ENCODE results near the gene UBL7.
A peak's percentile ranks its signal among the peaks of the same experiment; 100 is the strongest.

Gene UBL7

GRCh38 chr15:74408385-74408784, 52.6 kb downstream of the UBL7 start:
- DNase-seq (ENCODE audit: low spot score) = no peak

- peak; percentile 91 for DNase-seq (ENCODE audit: low spot score)
These were observed 53.8 kb downstream of the UBL7 start for GRCh38 chr15:74406992-74407705.

DNA sequence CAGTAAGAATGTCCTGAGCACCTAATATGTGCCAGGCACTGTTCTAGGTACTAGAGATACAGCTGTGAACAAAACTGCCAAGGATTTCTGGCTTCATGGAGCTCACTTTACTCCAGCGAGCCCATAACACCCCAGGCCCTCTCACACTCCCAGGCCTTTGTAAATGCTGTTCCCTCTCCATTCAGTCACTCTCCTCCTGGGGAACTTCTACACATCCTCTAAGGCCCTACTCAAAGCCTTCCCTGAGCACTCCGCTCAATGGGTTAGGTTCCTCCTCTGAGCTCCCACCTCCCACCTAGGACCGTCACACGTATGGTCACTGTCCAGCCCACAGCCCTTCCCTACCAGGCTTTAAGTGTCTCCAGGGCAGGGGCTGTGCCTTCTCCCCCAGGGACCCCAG, 54.4 kb downstream of the UBL7 start:
- no peak for DNase-seq (ENCODE audit: low spot score)

- DNase-seq (ENCODE audit: low spot score) = no peak
These were observed 55.1 kb downstream of the UBL7 start for GRCh38 chr15:74405823-74406222.

GRCh38 chr15:74403991-74404563, 56.9 kb downstream of the UBL7 start:
- DNase-seq (ENCODE audit: low spot score) = no peak

DNA sequence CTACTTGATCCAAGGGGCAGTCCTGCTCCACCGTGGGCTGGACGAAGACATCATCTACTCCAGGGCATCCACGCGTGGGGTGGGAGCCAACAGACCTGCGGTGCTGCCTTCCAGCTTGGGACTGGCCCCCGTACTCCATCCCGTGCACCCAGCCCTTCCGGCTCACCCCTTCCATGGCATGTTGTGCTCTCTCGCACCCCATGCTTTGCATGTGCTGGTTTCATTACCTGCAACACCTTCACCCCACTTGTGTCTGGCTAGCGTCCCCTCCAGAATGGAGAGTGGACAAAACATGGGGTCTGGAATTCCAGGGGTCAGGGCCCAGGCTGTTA, 57.4 kb downstream of the UBL7 start:
- no peak for DNase-seq (ENCODE audit: low spot score)

GRCh38 chr15:74402873-74403587, 57.9 kb downstream of the UBL7 start:
- DNase-seq (ENCODE audit: low spot score) = no peak

- DNase-seq (ENCODE audit: low spot score) = no peak
These were observed 58.6 kb downstream of the UBL7 start for GRCh38 chr15:74402337-74402841.

DNA sequence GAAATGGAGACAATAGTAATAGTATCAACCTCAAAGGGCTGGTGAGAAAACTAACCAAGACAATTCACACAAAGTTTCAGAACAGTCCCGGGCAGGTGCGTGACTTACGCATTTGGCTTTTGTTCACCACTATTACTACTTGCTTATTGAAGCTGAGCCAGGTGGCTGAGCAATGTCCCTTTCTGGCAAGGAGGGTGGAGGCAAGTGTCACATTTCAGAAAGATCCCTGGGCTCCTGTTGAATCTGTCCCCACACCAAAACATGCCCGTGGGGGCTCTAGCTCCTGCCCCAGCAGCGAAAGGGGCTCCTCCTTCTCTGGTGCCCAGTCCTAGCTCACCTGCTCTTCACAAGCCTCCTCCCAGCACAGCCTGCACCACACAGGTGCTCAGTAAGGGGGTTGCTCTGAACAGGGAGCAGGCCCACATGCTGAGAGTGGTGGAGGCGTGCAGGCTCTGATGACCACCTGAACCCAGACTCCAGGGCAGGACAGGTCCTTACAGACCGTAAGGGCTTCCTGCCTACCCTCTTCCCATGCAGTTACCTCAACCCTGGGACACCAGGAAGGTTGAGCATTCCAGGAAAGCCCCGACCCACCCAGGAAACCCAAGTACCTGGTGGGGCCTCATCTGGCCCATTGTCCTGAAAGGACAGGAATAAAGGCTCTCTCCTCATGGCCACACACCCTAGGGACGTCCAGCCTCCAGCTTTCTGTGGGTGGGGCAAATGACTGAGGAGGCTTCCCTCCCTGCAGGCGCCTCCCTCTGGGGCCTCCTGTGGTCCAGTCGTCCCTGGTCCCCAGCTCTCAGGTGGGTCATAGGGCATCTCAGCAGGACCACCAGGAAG, 59.8 kb downstream of the UBL7 start:
- no peak for DNase-seq (ENCODE audit: low spot score)

- DNase-seq (ENCODE audit: low spot score) = no peak
These were observed 60.6 kb downstream of the UBL7 start for GRCh38 chr15:74400313-74400860.

GRCh38 chr15:74399511-74400312, 61.2 kb downstream of the UBL7 start:
- DNase-seq (ENCODE audit: low spot score) = peak; percentile 92

- DNase-seq (ENCODE audit: low spot score) = no peak
These were observed 61.9 kb downstream of the UBL7 start for GRCh38 chr15:74399100-74399499.

DNA sequence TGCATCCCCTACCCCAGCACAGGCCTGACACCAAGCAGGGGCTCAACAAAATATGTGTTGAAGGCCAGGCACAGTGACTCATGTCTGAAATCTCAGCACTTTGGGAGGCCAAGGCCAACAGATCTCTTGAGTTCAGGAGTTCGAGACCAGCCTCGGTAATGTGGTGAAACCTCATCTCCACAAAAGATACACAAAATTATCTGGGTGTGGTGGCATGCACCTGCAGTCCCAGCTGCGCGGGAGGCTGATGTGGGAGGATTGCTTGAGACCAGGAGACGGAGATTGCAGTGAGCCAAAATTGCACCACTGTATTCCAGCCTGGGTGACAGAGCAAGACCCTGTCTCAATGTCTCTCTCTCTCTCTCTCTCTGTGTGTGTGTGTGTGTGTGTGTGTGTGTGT, 62.8 kb downstream of the UBL7 start:
- no peak for DNase-seq (ENCODE audit: low spot score)

DNA sequence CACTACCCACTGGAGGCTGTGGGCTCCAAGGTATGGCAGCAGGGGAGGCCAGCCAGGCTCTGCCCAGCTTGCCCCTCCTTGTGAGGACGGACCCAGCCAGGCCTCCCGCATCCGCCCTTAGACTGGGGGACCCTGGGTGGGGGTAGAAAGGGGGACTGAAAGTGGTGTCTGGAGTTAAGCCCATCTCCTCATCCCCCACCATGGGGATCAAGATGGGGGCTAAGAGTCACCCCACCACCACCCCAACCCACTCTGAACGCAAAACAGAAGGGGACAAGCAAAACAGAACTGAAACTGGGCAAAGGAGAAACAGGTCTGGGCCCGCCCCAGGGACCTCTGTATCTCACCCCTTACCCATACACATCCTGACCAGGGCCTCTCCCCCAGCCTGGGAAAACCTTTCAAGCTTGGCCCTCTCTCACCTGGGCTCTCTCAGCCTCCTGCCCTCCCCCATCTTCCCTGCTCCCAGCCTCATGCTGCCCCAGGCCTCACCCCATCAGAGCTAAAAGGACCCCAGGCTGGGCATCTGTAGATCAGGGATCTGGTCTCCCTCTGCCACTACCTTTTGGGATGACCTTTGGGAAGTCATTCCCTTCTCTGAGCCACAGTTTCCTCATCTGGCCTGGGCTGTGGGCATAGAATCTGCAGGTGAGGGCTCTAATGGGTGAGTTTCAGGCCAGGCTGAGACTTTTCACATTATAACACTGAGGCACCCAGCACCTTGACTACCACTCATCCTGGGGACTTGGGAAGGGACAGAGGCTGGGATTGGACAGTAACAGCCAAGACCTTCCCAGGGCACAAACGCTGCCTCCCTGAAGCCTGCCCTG, 63.5 kb downstream of the UBL7 start:
- DNase-seq (ENCODE audit: low spot score) = no peak

DNA sequence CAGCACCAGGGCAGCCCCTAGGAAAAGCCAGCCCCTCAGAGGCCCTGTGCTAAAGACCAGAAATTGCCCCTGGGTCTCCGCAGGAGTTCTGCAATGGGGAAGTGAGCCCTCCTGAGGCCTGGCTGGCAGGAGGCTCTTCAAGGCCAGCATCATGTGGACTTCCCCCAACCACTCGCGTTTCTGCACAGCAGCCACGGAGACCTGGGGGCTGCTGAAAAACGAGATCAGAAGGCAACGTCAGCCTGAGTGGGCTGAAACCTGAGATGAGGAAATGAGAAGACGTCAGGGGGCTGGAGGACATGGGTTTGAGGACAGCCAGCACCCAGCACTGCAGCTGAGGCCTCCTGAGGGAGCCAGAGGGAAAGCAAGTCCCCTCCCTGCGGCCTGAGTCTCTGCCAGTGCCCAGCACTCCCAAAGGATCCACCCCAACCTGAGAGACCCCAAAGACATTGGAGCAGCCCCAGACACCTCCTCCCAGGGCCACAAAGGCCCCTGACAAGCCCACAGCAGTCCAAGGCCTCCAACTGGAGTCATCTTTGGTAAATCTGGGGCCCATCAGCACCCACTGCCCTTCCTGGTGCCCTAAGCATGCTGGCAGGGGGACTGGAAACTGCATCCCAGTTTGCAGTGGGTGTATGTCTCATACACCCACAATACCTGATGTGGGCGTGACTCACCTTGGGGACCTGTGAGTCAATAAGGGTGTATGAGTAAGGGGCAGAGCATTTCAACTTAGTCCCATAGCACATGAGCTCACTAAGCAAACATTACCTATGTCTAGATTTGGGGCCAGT, 64.3 kb downstream of the UBL7 start:
- DNase-seq (ENCODE audit: low spot score) = peak; percentile 95

DNA sequence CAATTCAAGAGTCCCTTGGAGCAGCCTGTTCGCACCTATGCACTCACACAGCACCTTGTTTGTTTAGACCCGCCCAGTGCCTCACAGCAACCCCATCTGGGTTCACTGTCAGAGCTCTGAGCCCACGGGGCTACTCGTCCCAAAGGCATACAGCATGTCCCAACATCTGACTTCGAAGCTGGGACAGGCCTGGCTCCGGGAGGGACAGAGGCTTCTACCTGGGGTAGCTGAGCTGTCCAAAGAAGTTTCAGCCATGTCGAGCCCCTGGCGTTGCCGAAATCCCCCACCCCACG, 64.9 kb downstream of the UBL7 start:
- no peak for DNase-seq (ENCODE audit: low spot score)
